CD4-positive, alpha-beta T cell treated with Interleukin-1 beta for 1 hour (primary cell): Measurements from ENCODE around the gene FAM209B.
"Not testable (repeated sequence)": the region's sequence is repeated elsewhere in the genome, so short reads cannot be mapped to it uniquely, and the experiment has no call there.

Experiments used
- DNase-seq, 2 donors: peaks; one replicate each; pipeline ENCODE4 v3.0.0-alpha.2; 2020 to 2022

The FAM209B gene, protein sequence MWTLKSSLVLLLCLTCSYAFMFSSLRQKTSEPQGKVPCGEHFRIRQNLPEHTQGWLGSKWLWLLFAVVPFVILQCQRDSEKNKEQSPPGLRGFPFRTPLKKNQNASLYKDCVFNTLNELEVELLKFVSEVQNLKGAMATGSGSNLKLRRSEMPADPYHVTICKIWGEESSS

DNA sequence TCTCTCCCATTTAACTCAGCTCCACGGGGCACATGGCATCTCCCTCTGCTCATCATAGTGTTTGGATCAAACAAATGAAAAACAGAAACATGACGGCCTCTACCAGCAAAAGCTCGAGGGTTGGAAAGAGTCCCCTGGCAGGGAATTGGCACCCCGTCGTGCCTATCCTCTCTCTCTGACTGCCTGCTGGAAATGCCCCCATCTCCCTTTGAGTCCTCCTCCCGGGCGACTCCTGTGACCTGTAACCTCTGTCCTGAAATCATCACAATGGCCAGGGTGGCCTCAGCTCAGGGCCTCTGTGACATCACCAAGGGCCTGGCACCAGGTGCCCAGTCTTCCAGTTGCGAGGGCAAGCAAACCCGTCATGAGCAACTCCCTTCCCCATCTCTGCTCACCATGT lies at the start of gene FAM209B:
Gene FAM209B, plus strand, starts transcription at position 301 of the 400 bp plus-strand sequence. Its CDS starts 96 bp downstream, at position 397.
- DNase-seq = not testable (repeated sequence)

DNA sequence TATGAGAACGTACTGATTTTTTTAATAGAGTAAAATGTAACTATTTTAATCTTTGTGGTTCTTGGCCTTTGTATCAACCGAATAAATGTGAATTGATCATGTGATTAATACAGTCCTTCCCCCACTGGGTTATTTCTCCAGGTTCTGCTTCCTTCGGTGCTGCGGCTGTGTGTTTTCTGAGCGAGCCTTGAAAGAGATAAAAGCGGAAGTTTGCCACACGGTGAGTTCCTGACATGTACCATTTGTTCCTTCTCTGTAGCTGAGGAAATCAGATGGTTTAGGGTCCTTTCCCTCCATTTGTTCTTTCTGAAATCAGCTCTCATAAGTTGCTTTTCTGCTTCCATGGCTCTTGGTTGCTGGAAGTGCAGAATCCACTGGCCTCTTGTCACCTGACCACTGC lies 49.1 kb upstream of the FAM209B start:
- peak; percentile 20 to 25 for DNase-seq

DNA sequence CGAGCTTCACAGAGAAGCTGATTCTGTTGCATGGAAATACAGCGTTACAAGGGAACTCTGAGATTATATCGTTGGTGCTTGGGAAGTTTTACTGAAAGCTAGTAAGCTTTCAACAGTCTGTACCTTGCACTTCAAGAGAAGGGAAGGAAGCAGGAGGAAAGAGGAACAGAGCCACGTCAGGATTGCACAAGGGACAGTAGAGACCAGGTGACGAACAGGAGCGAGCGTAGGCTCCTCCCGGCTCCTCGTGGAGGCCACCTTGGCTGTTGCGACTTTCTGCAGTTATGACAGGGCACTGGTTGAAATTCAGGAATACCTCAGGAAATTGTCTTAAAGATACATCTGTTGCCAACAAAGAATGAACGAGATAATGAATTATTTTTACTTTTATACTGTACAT lies 45.8 kb upstream of the FAM209B start:
- peak in 1 of 2 donors; percentile 10 for DNase-seq

DNA sequence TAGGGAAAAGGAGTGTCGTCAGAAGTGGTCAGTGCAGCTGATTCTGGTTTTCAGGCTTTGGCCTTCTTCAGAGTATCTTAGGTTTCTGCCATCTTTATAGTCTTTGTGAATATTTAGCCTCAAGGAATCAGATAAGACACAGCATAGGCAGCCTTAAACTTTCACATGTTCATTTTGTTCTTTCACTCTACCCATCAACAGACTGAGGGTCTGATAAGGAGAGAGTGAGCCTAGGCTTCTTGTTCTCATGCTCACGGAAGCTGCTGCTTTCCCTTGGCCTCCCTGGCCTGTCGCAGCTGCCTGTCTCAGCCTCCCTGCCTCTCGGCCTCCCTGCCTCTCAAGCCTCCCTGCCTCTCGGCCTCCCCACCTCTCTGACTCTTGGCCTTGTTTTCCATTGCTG lies 44.5 kb upstream of the FAM209B start:
- no peak for DNase-seq

DNA sequence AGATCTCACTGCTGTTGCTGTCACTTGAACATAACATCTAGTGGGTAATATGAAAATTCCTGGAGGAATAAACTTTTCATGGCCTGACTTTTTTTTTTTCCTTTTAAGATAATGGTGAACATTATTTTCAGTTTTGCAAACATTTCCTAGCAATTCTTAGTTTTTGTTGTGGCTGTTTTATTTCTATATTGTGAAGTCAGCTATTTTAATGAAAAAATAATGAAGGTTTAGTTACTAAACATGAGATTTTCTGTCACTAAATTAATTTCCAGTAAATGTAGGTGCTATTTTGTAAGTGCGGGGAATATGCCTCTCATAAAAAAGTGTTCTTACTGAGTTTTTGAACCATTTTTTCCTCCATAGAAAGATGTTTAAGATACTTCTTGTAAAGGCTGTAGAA lies 31.9 kb upstream of the FAM209B start:
- DNase-seq = no peak

DNA sequence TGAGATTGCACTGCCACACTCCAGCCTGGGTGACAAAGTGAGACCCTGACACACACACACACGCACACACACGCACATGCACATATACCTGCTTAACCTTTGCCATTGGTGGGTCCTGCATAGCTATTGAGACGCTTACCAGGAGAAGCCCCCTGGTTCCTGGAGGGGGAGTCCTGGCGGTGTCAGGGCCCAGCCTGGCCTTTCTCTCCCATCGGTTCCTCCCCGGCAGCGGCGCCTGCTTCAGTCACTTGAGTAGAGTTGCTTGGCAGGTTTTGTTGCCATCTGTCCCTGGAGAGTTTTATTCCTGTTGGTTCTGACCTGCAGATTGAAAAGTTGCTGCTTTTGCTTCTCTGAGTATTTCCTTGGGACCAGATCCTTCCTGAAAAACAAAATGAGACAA lies 29.1 kb upstream of the FAM209B start:
- DNase-seq = no peak

DNA sequence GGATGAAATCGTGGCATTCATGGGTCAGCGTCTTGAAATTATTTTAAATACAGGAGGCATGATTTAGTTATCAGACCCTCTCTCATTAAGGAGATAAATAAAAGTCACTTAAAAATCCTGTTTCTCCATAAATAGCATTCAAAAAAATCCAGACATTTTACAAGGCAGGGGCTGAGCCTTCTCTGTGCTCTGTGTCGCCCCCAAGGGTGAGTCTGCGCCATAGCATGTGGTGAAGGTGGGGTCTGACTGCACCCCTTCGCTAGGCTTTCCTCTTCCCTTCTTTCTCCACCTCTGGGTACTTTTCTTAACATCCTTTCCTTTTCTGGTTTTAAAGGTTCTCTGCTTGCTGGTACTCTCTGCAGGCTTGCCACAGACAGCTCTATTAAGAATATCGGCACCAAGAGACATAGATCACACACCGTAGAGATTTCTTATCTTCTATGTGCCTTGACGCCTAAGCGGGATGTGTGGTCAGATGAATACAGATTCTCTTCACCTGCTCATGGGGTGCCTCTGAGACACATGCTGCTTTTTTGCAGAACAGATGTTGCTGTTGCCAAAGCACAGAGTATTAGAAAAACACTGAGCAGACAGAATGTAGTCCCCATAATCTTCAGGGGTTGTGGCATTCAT lies 28.6 kb upstream of the FAM209B start:
- DNase-seq = peak; percentile 9 to 14

DNA sequence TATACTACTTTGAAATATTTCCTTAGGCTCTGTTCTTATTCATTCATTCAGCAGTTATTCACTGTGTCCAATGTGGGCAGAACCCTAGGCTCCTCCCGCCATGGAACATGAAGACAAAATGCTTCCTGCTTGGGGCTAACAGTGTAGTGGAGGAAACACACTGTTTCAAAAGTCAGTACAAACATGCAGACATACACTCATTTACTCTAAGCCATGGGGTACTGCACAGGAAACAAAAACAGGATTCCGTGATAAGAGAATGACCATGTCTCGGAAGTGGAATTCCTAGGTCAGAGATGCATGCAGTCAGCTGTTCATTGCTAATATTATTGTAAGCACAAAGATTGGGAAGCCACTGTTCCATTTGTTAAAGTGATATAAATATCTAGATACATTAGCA lies 26.9 kb upstream of the FAM209B start:
- no peak for DNase-seq

DNA sequence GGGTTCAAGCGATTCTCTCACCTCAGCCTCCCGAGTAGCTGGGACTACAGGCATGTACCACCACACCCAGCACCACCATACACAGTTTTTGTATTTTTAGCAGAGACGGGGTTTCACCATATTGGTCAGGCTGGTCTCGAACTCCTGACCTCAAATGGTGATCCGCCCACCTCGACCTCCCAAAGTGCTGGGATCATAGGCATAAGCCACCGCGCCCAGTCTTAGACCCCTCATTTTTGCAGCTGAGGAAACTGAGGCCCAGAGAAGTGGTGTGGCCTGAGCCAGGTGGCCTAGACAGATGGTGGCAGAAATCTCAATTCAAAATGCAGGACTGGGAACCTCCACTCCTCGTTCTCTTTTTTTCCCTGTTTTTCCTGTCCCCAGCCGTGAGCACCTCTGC lies 21.1 kb upstream of the FAM209B start:
- DNase-seq = no peak

DNA sequence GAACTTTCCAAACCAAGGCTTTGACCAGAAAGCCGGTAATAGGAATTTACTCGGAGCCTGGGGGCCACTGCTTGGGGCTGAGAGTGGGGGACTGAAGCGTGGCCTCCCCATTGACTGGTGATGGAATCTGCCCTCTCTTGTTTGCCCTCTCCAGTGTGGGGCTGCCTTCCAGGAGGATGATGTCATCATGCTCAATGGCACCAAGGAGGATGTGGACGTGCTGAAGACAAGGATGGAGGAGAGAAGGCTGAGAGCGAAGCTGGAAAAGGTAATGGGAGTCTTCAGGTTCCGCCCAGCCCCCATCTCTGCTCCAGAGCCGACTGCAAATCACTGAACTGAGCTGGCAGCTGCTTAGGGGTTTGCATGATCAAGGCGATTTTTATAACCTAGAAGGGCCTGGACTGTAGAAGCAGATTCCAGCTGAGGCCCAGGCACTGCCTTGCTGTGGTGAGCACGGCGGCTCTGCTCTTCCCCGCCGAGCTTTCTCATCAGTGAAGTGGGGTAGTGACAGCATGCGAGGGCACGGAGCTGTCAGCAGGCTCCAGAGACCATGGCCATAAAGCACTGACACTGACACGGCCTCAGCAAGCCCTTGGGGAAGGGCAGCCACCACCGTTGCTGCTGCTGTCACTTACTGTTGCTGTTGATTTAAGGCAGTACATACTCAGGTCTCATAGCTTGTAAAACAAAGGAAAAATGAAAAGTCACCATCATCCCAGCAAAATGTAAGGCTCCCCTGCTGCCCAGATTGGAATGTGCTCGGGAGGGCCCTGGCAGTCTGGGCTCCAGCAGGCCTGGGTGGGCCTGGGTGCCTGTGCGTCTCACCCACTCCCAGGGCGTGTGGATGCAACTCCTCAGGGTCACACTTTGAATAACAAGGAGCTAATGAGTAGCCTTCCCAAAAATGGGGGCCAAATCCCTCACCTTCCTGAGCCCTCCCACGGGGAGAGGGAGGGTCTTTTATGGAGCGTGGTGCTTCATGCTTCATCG lies 19.6 kb upstream of the FAM209B start:
- no peak for DNase-seq

DNA sequence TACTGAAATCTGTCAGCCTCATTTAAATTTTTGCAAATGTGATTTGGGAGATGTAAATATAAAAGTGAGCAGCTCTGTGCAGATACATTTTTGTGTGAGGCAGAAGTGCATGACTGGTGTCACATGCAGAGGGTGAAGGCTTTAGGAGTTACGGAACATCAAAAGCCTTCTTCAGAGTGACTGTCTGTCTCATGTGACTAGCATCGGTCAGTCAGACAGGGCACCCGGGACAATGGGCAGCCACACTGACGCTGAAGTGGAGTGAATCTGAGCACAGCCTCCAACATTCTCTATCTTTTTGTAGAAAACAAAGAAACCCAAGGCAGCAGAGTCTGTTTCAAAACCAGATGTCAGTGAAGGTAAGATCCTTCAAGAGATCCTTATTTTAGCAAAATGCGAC lies 16.4 kb upstream of the FAM209B start:
- no peak for DNase-seq

DNA sequence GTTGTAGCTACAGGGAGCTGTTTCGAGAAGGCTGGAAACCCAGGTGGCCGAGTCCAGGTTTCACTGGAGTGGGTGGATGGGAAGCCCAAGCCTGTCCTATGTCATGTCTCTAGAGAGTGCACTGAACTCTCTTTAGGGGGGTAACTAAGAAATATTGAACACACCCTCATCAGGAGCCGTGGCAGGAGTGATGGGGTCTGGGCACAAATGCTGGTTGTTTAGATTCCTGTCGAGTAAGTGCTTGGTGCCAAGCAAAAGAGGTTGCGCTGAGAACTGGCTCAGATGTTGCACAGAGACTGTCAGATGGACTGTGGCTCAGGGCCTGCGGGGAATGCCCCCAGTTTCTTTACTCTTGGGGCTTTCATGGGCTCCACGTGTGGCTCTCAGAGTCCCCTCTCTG lies 15.8 kb upstream of the FAM209B start:
- no peak for DNase-seq

DNA sequence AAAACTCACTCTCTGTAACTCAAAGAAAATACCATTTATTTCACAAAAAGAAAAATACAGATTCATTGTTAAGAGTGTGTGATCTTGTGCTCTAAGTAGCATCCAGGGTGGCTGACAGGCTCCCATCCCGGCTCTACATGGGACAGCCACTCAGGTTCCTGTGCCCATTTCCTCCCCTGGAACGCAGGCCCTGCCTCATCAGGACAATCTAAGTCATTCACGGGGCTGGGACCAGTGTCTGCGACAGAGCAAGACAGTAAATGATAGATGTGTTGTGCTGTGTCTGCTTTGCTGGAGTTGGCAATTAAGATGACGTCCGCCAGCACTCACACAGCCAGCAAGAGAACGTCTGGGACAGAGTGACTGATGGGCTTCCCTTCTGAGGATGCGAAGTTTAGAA lies 15.4 kb upstream of the FAM209B start:
- no peak for DNase-seq

DNA sequence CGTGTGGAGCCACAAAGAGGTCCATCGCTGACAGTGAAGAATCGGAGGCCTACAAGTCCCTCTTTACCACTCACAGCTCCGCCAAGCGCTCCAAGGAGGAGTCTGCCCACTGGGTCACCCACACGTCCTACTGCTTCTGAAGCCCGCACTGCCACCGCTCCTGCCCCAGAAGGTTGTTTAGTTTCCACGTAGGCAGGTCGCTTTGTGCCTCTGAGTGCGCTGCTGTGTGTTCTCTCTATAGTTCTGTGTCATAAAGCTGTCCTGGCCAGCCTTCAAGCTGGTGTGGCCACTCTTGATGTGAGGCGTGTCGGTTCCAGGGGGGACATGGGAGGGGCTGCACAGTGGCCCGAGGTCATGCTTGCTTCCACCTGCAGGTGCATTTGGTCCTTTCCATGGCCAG lies 14.9 kb upstream of the FAM209B start:
- no peak for DNase-seq

DNA sequence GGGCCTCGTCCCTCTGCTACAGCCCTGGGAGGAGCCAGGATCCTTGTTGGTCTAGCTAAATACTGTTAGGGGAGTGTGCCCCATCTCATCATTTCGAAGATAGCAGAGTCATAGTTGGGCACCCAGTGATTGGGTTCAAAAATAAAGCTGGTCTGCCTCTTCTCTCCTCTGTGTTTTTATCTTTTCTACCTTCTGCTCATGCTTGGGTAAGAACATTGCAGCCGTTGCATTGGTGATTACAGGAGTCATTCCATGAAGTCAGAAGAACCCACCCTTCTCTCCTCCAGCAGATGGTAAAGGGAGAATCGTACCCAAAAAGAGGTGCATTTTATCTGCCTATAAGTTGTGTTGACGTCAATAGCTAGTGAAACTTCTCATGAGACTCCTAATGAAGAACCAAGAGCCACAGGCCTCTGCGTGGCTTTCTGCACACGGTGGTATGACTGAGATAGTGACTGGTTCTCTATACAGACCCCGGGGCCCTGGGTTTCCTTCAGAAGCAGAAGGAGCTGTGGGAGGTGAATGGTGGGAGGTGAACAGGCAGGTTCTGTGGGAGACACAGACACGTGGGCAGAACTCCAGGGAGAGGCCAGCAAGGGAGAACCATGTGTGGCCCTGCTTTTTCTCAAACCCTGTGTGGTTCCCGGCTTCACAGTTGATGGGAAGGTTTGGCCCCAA lies 14.2 kb upstream of the FAM209B start:
- DNase-seq = no peak

DNA sequence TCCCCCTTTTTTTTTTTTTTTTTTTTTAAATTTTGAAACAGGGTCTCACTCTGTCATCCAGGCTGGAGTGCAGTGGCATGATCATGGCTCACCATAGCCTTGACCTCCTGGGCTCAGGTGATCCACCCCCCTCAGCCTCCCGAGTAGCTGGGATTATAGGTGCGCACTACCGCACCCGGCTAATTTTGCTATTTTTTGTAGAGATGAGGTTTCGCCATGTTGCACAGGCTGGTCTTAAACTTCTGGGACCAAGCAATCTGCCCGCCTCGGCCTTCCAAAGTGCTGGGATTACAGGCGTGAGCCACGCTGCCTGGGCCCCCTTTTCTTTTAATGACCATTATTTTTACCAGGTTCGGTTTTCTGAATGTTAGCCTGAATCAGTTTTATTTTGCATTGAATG lies 13.5 kb upstream of the FAM209B start:
- DNase-seq = no peak

DNA sequence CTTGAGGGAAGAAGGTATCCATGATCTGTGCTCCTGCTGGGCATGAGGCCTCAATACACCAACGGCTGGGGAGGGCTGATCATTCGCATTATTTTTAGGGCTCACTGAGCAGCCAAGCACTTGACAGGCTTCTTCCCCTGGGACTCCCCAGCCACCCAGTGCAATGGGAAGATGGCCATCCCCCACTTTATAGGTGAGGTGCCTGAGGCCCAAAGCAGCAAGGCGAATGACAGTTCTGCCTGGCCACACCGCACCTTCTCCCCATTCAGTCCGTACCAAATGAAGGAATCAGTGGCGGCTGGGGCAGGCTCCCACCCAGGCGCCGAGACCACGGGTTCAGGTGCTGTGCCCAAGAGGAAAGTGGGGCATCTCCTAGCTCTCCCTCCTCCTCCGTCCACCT lies 12.9 kb upstream of the FAM209B start:
- DNase-seq = no peak

DNA sequence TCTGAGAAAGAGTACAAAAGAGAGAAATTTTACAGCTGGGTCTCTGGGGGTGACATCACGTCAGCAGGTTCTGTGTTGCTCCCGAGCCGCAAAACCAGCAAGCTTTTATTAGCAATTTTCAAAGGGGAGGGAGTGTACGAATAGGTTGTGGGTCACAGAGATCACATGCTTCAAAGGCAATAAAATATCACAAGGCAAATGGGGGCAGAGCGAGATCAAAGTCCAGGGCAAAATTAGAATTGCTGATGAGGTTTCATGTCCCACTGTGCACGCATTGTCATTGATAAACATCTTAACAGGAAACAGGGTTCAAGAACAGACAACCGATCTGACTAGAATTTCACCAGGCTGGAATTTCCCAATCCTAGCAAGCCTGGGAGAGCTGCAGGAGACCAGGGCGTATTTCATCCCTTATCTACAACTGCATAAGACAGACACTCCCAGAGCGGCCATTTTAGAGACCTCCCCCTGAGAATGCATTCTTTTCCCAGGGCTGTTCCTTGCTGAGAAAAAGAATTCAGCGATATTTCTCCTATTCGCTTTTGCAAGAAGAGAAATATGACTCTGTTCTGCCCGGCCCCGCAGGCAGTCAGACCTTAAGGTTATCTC lies 12.2 kb upstream of the FAM209B start:
- DNase-seq = not testable (repeated sequence)

DNA sequence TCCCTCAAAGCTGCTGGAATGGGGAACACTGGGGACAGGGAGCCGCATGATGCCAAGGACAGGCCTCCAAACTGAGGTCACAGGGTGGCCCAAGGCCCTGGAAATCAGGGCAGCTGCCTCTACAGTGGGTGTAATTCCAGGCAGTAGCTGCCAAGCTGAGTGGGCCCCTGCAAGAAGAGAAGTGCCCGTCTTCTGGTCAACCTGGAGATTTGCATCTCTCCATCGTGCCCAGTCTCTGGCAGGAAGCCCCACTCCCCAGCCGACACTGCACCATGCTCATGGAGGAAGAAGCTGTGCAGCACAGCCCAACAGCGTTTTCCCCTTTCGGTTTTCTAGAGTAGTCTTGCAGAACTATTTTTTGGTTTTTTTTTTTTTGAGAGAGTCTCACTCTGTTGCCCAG lies 10.7 kb upstream of the FAM209B start:
- DNase-seq = no peak

DNA sequence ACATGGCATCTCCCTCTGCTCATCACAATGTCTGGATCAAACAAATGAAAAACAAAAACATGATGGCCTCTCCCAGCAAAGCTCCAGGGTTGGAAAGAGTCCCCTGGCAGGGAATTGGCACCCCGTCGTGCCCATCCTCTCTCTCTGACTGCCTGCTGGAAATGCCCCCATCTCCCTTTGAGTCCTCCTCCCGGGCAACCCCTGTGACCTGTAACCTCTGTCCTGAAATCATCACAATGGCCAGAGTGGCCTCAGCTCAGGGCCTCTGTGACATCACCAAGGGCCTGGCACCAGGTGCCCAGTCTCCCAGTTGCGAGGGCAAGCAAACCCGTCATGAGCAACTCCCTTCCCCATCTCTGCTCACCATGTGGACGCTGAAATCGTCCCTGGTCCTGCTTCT lies 8.6 kb upstream of the FAM209B start, which contains the start of gene FAM209A:
Gene FAM209A, plus strand, starts transcription at position 301 of the 400 bp plus-strand sequence. Its CDS starts 65 bp downstream, at position 366.
- DNase-seq = not testable (repeated sequence)

DNA sequence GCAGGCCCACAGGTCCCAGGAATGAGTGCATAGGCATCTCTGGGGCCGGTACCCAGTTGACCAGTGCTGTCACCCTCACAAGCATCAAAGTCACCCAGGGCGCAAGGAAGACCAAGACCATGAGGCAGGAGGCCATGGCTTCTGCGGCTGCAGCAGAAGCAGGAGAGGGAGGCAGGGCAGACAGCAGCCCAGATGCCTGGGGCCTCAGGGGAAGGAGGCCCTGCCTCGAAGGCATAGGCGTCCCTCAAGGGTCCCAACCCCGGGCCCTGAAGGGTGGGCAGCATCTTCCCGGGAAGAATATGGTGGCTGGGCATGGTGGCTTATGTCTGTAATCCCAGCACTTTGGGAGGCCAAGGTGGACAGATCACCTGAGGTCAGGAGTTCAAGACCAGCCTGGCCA lies 5.5 kb upstream of the FAM209B start:
- DNase-seq = no peak

DNA sequence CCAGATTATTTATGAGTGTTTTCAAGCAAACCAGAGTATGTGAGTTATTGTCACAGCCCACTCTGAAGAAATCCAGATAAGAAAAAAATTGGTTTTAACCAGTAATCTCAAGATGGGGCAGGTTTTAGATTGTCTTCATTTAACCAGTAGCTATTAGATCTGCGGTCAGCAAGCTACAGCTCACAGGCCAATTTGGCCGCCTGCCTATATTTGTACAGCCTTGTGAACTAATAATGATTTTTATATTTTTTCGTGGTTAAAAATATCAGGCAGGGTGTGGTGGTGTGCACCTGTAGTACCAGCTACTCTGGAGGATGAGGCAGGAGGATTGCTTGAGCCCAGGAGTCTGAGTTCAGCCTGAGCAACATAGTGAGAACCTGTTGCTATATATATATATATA lies 5.0 kb downstream of the FAM209B start:
- DNase-seq = no peak

DNA sequence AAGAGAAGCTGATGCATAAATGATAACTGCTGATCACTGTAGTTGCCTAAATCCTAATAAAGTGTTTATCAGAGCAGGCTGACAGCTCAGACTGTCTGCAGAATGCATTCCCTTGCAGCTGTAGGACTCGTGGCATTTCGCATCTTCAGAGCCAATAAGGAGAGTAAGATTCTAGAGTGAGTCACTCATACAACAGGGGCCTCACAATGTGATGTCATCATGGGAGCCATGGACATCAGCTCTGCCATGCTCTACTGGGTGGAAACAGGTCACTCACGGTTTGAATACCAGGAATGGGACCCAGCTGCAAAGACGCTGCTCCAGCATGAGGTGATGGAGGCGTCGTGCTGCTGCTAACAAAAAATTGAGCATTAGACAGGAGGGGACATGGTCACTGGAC lies 7.4 kb downstream of the FAM209B start:
- no peak for DNase-seq
